Fibroblast of the aortic adventitia (primary cell): ENCODE measurements around the gene TOP3A. TPM values are rescaled to one million over a fixed set of nuclear protein-coding genes. Genes with fewer than 3 reads are reported as not detected.

Source experiments
- DNase-seq: peaks from one replicate; pipeline ENCODE4 v3.0.0-alpha.2; 2010; ENCODE audit warnings: low read depth
- H3K4me3 ChIP-seq: 2 replicates; pipeline ENCODE4 v1.5.1; 2011; ENCODE audit warnings: low read depth, mild to moderate bottlenecking, control low read depth, low read length, moderate library complexity
- total RNA-seq: library from RNA; depleted of rRNA; stranded (reverse); fragments of >200 nt; gene quantifications from 2 replicates; pipeline ENCODE4 v1.2.3, GENCODE V29; 2012; ENCODE audit warnings: low replicate concordance
- TF ChIP-seq, protein P1 (sequence below): IDR thresholded peaks from 2 replicates; pipeline ENCODE4 v1.5.1; 2011; ENCODE audit warnings: mild to moderate bottlenecking, low read length, control low read depth, inconsistent platforms; ENCODE audit not compliant: insufficient read depth

Gene TOP3A
- total RNA-seq, 1 donor, result 50.0 TPM

DNA sequence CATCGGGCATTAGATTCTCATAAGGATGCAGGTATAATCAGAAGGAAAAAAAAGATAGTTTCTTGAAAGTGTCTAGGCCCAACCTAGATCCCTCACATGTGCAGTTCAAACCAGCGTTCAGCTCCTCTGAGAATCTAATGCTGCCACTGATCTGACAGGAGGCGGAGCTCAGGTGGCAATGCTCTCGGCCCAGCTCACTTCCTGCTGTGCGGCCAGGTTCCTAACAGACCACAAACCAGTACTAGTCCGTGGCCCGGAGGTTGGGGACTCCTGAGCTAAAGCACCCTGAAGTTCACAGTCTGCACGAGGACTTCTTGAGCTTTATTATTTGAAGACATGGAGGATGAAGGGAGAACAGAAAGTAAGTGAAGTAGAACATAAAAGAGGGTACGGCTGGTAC is 17.1 kb upstream of the TOP3A start:
- no peak overlapping the region for H3K4me3 ChIP-seq
- DNase-seq, result no peak
- TF ChIP-seq, protein P1, sequence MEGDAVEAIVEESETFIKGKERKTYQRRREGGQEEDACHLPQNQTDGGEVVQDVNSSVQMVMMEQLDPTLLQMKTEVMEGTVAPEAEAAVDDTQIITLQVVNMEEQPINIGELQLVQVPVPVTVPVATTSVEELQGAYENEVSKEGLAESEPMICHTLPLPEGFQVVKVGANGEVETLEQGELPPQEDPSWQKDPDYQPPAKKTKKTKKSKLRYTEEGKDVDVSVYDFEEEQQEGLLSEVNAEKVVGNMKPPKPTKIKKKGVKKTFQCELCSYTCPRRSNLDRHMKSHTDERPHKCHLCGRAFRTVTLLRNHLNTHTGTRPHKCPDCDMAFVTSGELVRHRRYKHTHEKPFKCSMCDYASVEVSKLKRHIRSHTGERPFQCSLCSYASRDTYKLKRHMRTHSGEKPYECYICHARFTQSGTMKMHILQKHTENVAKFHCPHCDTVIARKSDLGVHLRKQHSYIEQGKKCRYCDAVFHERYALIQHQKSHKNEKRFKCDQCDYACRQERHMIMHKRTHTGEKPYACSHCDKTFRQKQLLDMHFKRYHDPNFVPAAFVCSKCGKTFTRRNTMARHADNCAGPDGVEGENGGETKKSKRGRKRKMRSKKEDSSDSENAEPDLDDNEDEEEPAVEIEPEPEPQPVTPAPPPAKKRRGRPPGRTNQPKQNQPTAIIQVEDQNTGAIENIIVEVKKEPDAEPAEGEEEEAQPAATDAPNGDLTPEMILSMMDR, result no peak

DNA sequence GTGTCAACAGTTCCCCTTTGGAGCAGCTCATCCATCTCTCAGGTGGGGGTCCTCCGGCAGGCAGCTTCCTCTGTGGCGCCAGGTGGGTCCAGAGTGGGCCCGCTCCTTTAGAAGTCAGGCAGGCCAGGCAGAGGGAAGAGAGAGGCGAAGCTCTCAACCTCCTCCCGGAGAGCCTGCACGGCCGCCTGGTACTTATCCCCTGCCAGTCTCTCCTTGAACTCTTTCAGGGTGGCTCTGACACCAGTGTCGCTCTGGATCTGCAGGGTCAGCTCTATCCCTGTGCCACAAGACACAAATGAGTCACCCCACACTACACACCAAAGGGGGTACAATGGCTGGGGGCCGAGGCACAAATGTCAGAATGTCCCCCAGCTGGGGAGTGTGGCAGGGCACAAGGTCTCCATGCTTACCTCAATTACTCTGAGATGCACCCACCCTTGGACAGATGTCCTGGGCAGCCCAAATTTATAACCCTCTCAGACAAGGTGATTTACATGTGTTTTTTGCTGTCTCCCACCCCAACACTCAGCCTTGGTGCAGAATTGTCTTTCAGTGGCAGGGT is 13.9 kb upstream of the TOP3A start:
- TF ChIP-seq, protein P1, result no peak
- no peak overlapping the region for H3K4me3 ChIP-seq
- no peak for DNase-seq

DNA sequence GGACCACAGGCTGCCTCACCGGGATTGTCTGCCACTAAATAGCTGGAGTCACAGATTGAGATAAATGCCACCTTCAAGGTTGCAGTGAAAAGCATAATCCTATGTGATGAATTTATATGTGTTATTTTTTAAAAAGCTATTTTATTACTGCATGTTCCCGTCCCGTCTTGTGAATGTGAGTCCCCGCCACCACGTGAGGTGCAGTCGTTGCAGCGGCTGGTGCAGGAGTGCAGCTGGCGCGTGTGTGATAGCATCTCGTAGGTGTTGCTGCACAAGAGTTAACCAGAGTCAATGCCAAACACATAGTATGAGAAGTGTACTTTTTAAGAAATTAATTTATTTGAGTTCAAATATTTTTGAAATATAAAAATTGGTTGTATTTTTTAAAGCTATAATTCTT is 12.8 kb upstream of the TOP3A start:
- no peak for DNase-seq
- no peak overlapping the region for H3K4me3 ChIP-seq
- TF ChIP-seq, protein P1, result no peak

DNA sequence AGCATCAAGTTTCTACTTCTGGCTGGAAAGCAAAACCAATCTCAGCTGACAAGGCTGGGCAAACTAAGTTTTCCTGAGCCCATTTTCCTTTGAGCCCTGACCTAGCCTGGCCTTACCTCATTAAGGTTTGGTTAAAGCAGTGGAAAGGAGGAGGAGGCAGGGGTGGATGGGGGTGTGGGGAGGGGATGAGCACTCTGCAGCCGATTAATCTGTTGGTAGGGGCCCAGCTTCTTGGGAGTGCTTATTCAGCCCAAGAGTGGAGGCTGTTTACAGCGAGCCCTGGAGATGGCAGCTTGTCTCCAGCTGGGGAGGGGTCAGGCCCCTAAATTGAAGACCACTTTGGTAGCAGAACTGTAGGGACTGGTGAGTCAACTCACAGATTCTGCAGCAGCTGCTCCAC is 12.3 kb upstream of the TOP3A start:
- TF ChIP-seq, protein P1, result no peak
- no peak for DNase-seq

DNA sequence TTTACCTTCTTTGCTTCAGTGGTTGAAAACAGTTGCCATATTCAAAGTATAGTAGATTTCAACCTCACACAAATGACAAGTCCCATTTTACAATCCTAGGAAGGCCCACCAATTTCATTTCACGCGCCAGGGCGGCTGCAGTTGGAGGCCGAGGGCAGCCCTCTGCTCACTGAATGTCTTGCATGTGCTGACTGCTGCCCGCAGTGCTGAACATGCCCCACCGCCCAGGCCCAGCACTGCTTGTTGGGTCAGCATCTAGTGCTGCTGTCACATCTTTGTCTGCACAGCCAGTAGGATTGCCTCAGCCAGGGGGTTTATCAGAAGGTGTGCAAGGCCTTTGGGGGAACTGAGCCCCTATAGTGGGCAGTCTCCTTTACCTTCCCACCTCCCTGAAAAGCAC is 11.8 kb upstream of the TOP3A start:
- TF ChIP-seq, protein P1, result no peak
- DNase-seq, result no peak
- no peak overlapping the region for H3K4me3 ChIP-seq

More for the DNA sequence above, 12.3 kb upstream of the TOP3A start:
- H3K4me3 ChIP-seq, result no peak overlapping the region

DNA sequence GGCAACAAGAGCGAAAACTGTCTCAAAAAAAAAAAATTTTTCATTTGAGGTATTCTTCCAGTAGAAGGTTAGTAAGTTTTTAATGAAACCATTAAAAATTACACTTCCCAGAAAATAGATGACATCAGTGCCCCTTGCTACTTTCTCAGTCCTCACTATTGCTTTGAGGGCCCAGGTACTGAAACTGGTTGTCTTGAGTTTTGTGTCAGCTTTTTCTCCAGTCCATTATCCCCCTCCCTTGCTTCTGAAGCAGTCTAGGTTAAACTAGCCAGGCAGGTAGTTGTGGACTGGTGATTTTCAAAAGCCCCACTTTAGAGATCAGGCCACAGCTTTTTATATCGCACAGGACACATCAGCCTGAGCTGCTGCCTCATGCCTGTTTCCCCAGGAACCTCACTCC is 11.2 kb upstream of the TOP3A start:
- no peak for DNase-seq
- no peak overlapping the region for H3K4me3 ChIP-seq
- TF ChIP-seq, protein P1, result no peak
